Left kidney (tissue), 2 donors: ENCODE results near the gene MAPK14. TPM values are rescaled to one million over a fixed set of nuclear protein-coding genes. Genes with fewer than 3 reads are reported as not detected.

Source experiments
- DNase-seq: peaks from one replicate; pipeline ENCODE4 v3.0.0-alpha.2; 2013
- polyA plus RNA-seq: library from polyadenylated mRNA; unstranded; fragments of 120-200 nt; gene quantifications from one replicate; pipeline ENCODE4 v1.2.1, GENCODE V29; 2013; ENCODE audit not compliant: insufficient read length

MAPK14 gene
- polyA plus RNA-seq, 1 donor = 56.6 TPM

DNA sequence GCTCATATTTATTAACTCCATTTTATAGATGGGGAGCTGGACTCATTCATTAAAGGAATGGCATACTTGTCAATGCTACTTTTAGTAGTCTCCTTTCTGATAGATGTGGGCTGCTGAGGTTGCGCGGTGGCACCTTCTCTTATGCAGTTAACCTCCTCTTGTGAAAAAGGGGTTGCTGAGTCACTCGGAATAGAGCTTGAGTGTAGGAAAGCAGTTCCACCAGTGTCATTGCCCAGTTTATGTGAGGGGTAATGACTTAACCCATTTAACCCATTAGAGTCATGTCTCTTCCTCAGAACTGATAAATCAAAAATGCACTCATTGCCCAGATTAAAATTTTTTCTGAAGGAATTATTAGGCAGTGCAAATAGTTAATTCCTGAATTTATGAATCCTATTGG is 6.3 kb downstream of the MAPK14 start:
- no peak for DNase-seq

DNA sequence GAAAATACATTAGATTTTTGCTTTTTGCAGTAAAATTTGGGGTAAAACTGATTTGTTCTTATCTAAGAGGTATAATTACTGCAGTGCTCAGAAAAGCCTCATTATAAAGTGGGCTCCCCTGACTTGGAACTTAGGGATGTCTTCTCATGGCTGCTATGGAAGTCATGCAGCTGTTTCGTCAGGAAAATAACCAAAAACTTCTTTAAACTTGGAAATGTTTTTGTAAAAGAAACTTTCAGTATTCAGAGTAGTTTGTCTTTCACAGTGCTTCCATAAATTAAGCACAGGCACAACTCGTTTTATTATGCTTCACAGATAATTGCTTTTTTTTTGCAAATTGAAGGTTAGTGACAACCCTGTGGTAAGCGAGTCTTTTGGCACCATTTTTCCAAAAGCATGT is 6.8 kb downstream of the MAPK14 start:
- no peak for DNase-seq

GRCh38 chr6:36035225-36035624 is 7.6 kb downstream of the MAPK14 start:
- no peak for DNase-seq

DNA sequence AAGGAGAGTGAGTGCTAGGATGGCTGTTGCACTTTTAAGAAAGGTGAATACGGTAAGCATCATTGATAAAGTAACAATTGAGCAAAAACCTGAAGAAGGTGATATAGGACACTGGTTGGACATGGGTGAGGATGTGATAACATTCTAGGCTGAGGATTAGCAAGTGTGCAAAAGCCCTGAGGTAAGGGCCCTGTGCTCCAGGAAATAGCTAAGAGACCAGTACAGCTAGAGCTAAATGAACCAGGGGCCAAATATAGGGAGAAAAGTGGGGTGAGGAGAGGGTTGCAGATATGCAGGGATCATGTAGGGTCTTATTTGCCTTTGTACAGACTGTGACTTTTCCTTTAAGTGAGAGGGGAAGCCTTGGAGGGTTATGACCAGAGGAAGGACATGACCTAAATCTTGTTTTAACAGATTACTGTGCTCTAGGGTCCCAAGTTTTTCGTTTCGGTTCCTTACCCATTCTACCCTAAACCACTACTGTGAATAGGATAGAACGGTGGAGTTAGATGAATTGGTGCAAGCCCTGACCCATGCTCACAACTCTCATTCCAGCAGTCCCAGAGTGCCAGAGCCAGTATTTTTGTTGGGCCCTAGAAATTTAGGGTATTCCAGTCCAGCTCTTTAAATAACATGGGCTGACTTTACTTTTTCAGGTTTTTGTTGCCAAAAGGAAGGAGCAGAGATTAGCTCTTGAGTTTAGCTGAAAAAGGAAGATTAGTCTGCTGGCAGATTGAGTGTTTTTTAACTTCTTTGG is 10.7 kb downstream of the MAPK14 start:
- no peak for DNase-seq

DNA sequence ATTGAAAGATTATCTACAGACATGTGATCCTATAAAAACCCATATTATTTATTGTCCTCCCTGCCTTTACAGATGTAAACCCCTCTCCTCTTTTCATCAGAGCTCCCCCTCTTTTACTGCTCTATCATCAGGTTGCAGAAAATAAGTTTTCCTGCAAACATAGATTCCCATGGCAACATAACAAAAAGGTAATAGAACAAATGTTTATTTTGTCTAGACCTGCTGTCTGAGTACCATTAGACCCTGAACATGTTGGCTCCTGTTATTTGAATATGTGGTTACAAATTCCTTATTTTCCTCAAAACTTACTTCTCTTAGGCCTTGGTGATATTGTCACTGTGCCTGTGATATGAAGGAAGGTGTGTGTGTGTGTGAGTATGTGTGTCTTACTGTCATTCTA is 11.5 kb downstream of the MAPK14 start:
- no peak for DNase-seq

- DNase-seq = no peak
These were observed 13.3 kb downstream of the MAPK14 start for GRCh38 chr6:36040958-36041357.

GRCh38 chr6:36042618-36043260 is 15.1 kb downstream of the MAPK14 start:
- DNase-seq = no peak

DNA sequence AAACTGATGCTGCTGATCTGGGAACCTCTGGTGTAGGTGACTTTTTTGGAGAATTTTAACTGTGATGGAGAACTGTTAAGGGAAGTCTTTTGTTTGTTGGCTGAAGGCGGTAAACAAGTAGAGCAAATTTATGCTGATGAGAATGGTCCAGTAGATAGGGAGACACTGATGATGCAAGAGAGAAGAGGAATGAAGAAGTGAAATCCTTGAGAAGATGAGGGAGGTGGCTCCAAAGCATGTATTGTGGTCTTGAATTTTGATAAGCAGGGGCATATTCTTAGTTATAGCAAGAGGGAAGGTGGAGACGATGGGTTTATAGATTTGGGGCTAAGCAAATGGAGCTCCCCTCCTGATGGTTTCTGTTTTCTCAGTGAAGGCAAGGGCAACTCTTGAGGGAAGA is 22.0 kb downstream of the MAPK14 start:
- DNase-seq = no peak

DNA sequence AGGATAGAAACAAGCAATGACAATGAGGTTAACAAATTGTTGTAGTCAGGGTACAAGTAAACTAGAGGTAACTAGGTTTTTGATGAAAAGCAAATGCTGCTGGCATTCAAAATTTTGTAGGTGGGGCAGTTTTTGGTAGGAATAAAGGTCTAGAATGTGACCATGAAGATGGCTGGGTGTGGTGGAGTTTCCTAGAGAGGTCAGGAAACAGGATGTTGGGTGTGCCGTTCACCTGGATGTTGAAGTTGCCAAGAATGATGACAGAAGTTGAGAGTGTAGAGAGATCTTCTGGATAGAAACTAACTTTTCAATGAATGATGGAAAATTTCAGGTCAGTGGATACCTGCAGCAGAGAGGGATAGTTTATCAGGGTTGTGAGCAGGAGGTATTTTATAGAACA is 22.7 kb downstream of the MAPK14 start:
- no peak for DNase-seq

DNA sequence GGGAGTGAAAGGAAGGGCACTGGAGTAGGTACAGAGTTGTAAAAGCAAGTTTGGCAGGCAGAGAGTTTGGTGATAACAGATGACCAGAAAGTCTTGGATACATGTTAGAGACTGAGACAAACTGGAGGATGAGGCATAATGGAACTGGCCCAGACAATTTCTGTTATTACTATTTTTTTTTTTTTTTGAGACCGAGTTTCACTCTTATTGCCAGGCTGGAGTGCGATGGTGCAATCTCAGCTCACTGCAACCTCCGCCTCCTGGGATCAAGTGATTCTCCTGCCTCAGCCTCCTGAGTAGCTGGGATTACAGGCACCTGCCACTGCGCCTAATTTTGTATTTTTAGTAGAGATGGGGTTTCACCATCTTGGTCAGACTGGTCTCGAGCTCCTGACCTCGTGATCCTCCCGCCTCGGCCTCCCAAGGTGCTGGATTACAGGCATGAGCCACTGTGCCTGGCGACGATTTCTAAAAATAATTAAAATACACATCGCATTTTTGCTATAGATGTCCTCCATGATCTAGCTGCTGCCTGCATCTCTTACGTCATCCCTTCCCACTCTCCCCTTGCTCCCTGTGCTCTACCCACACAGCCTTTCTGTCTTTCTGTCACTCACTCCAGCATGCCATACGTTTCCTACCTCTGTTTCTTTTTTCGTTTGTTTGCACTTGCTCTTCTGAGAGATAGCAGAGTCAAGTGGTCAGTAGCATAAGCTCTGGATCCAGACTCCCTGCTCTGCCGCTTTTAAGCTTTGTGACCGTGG is 23.5 kb downstream of the MAPK14 start:
- DNase-seq = no peak

GRCh38 chr6:36052097-36052496 is 24.5 kb downstream of the MAPK14 start:
- DNase-seq = no peak

GRCh38 chr6:36053878-36054277 is 26.3 kb downstream of the MAPK14 start:
- DNase-seq = no peak

- DNase-seq = no peak
These were observed 26.8 kb downstream of the MAPK14 start for GRCh38 chr6:36054415-36054814.

- no peak for DNase-seq
These were observed 27.3 kb downstream of the MAPK14 start for GRCh38 chr6:36054956-36055355.

DNA sequence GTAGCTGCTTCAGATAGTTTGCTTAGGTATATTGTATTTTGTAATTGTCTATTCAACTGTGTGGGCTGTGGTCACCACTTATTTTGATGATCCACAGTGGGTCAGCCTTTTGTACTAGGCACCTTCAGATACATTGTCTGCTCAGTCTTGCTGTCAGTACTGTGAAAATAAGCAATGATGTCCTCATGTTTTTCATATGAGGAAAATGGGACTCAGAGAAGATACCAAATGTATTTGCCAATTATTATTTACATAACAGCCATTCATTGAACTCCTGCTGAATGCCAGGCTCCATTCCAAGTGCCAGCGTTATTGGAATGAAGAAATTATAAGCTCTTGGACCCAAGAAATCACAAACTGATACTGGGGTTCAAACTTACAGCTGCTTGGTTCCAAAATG is 28.6 kb downstream of the MAPK14 start:
- DNase-seq = no peak

DNA sequence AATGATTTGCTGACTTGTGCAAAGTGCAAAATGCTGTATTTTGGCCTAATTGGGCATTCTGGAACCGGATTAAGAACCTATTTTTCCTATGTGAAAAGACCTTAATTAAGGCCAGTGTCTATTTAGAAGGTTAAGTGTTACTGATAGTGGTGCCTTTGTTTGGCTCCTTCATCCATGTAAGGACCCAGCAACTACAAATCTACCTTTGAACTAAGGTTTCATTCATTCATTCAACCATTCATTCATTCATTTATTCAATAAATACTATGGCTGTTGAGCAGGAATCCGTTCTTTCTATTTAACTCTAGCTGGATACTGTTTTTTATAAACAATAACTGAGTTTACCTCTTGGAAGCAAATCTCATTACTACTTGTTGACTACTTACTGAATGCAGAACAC is 33.6 kb downstream of the MAPK14 start:
- DNase-seq = no peak

GRCh38 chr6:36062247-36062646 is 34.6 kb downstream of the MAPK14 start:
- no peak for DNase-seq

DNA sequence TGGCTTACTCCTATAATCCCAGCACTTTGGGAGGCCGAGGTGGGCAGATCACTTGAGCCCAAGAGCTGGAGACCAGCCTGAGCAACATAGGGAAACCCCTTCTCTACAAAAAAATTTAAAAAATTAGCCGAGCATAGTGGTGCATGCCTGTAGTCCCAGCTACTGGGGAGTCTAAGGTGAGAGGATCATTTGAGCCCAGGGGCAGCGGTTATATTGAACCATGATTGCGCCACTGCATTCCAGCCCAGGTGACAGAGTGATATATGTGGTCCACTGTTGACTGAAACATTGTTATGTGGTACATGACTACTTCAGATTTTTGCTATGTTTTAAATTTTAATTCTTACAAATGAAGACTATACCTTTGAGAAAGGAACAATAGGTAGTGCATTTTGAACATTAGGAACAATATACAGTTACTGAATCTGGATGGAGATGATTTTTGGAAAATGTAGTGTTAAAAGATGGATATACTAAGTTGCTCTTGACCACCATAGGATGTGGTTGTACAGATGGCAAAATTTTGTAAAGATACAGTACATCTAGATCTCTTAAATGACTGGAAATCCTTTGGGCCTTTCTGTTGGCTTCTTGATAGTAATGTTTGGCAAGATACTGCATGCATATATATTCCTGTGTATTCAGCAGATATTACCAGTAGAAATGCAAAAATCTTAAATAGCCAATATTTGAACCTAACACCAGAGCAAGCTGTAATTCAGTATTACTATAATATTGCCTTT is 35.9 kb downstream of the MAPK14 start:
- no peak for DNase-seq

GRCh38 chr6:36064770-36065396 is 37.3 kb downstream of the MAPK14 start:
- DNase-seq = no peak

DNA sequence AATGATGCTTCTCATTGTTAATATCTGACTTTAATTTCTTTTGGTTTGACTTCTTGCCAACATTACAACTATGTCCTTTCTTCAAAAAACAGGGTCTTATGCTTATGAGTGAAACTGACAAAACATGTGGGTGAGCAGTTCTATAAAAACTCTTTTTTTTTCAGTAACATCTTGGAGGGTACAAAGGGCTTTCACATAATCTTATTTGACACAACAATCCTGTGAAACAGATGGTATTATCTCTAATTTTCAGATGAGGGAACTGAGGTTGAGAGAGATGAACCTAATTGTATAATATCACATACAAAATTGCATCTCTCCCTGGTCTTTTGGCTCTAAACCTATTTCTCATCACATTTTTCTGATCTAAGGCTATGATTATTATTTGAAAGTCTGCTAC is 38.3 kb downstream of the MAPK14 start:
- no peak for DNase-seq

GRCh38 chr6:36066817-36067216 is 39.2 kb downstream of the MAPK14 start:
- DNase-seq = no peak

DNA sequence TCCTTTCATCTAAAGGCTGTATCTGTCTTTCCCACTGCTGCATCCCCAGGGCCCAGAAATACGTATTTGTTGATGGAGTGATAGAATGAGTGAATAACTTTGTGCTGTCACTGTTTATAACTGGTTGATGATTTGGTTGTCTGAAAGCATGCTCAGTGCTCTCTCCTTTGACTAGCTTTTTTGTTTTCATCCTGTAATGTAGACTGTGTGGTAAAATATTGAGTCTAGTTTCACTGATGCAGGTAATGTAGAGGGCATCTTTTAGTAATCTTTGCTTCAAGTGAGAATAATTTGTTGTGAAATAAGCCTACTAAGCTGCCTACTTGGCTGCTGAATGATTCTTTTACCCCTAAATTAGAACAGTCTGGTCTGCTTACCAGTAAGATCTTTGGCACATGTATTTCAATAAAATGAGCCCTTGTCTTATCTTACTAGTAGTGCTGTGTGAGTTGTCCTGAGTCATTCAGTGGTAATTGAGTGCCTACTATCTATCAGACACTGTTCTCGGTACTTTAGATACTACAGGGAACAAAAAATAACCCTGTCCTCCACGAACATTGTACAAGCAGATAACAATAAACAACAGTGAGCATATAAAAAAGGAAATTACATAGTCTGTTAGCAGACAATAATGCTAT is 39.9 kb downstream of the MAPK14 start:
- DNase-seq = no peak
